OCI-LY7 (cell line): ENCODE results near the gene AIFM2.

Source experiments
- EZH2phosphoT487 ChIP-seq: fragments of 200-600 bp; sonication (generic); IDR thresholded peaks from 2 replicates; pipeline ENCODE4 v1.6.1; 2018; ENCODE audit warnings: low read depth, borderline replicate concordance, mild to moderate bottlenecking, mixed run types, antibody characterized with exemption, low read length, moderate library complexity, mixed read lengths
- TF ChIP-seq, protein P1 (sequence below): fragments of 200-600 bp; sonication (generic); conservative IDR thresholded peaks from 2 replicates; pipeline ENCODE4 v1.5.1; 2014; ENCODE audit warnings: mild to moderate bottlenecking, antibody characterized with exemption, low read length, moderate library complexity, mixed read lengths

DNA sequence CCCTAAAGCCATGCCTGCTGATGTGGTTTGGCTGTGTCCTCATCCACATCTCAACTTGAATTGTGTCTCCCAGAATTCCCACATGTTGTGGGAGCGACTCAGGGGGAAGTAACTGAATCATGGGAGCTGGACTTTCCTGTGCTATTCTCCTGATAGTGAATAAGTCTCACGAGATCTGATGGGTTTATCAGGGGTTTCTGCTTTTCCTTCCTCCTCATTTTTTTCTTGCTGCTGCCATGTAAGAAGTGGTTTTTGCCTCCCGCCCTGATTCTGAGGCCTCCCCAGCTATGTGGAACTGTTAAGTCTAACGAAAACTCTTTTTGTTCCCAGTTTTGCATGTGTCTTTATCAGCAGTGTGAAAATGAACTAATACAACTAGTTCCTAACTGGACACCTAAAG, 68.1 kb downstream of the AIFM2 start:
- TF ChIP-seq, protein P1, sequence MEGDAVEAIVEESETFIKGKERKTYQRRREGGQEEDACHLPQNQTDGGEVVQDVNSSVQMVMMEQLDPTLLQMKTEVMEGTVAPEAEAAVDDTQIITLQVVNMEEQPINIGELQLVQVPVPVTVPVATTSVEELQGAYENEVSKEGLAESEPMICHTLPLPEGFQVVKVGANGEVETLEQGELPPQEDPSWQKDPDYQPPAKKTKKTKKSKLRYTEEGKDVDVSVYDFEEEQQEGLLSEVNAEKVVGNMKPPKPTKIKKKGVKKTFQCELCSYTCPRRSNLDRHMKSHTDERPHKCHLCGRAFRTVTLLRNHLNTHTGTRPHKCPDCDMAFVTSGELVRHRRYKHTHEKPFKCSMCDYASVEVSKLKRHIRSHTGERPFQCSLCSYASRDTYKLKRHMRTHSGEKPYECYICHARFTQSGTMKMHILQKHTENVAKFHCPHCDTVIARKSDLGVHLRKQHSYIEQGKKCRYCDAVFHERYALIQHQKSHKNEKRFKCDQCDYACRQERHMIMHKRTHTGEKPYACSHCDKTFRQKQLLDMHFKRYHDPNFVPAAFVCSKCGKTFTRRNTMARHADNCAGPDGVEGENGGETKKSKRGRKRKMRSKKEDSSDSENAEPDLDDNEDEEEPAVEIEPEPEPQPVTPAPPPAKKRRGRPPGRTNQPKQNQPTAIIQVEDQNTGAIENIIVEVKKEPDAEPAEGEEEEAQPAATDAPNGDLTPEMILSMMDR: no peak
- no peak for TF ChIP-seq EZH2phosphoT487
